Fibroblast of skin of right biceps (primary cell): ENCODE results near the gene TMEM150B.

Experiments
- DNase-seq: peaks from one replicate; pipeline ENCODE4 v3.0.0-alpha.2; 2013

The TMEM150B gene

GRCh38 chr19:55354698-55355212 lies 29.6 kb upstream of the TMEM150B start, which contains the start of gene COX6B2:
Gene COX6B2, minus strand, starts transcription at chr19:55354719. Its CDS starts 198 bp downstream, at chr19:55354521.
- DNase-seq, result no peak

- DNase-seq, result peak; percentile 58
Measured at GRCh38 chr19:55353803-55354697, 28.9 kb upstream of the TMEM150B start.

- DNase-seq, result no peak
Measured at GRCh38 chr19:55353356-55353802, 28.2 kb upstream of the TMEM150B start.

GRCh38 chr19:55352549-55353145 lies 27.5 kb upstream of the TMEM150B start:
- DNase-seq, result no peak

- no peak for DNase-seq
Measured at GRCh38 chr19:55352040-55352439, 26.9 kb upstream of the TMEM150B start.

- DNase-seq, result no peak
Measured at GRCh38 chr19:55350620-55351315, 25.6 kb upstream of the TMEM150B start.

GRCh38 chr19:55348317-55349034 lies 23.3 kb upstream of the TMEM150B start:
- DNase-seq, result no peak

GRCh38 chr19:55347442-55348009 lies 22.4 kb upstream of the TMEM150B start:
- DNase-seq, result no peak

GRCh38 chr19:55346725-55347441 lies 21.7 kb upstream of the TMEM150B start:
- no peak for DNase-seq

GRCh38 chr19:55345818-55346724 lies 20.9 kb upstream of the TMEM150B start:
- no peak for DNase-seq

GRCh38 chr19:55345101-55345817 lies 20.1 kb upstream of the TMEM150B start:
- DNase-seq, result no peak

GRCh38 chr19:55344444-55344843 lies 19.3 kb upstream of the TMEM150B start:
- no peak for DNase-seq

GRCh38 chr19:55341595-55342531 lies 16.7 kb upstream of the TMEM150B start:
- DNase-seq, result no peak

- DNase-seq, result peak; percentile 57
Measured at GRCh38 chr19:55341171-55341588, 16.0 kb upstream of the TMEM150B start.

GRCh38 chr19:55340784-55341147 lies 15.6 kb upstream of the TMEM150B start:
- DNase-seq, result no peak

GRCh38 chr19:55339889-55340783 lies 15.0 kb upstream of the TMEM150B start:
- DNase-seq, result no peak

GRCh38 chr19:55339105-55339888 lies 14.2 kb upstream of the TMEM150B start, which contains the start of gene KMT5C:
Gene KMT5C, plus strand, starts transcription at chr19:55339876. Its CDS starts 2,061 bp downstream, at chr19:55341937.
- DNase-seq, result peak; percentile 100
